NCI-H2081 treated with DMSO at 0.1 percent for 48 hours (cell line): ENCODE results near the gene BSCL2.
A peak's percentile ranks its signal among the peaks of the same experiment; 100 is the strongest.
"Not testable (repeated sequence)": the region's sequence is repeated elsewhere in the genome, so short reads cannot be mapped to it uniquely, and the experiment has no call there.

Experiments
- DNase-seq: peaks from one replicate; lab custom pipeline; 2025; lab: John Stamatoyannopoulos, UW

BSCL2 gene

DNA sequence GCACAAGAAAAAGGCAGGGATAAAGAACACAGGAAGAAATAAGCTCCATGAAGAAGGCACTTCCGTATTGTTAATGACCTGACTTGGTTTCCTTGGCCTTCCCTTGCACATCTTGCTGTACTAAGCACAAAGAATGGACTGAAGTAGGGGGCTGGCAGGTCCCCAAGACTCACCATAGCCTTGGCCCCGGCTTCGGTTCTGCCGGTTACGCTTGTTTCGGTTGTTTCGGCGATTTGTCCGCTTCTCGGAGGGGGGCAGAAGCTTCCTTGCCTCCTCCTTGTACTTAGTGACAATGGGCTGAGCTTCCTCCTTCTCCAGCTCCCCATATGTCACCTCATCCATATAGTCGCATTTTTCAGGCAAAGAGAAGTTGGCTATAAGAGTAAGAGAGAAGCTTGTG lies 9.6 kb upstream of the BSCL2 start:
- DNase-seq: no peak

DNA sequence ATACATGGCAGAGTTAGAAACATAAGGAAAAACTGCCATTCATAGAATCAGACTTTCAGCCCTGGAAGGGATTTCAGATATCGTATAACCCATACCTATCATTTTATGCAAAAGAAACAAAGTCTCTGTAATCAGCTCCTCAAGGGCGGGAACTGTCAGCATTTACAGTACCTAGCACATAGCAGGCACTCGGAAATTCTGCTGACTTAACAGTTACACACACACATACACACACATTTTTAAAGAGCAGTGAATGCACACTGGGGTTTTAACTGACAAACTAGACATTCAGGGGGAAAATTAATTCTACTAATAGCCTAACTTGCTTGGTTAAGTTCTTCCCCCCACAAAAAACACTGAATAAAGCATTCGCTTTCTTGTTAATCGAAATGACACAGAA lies 9.0 kb upstream of the BSCL2 start:
- no peak for DNase-seq

DNA sequence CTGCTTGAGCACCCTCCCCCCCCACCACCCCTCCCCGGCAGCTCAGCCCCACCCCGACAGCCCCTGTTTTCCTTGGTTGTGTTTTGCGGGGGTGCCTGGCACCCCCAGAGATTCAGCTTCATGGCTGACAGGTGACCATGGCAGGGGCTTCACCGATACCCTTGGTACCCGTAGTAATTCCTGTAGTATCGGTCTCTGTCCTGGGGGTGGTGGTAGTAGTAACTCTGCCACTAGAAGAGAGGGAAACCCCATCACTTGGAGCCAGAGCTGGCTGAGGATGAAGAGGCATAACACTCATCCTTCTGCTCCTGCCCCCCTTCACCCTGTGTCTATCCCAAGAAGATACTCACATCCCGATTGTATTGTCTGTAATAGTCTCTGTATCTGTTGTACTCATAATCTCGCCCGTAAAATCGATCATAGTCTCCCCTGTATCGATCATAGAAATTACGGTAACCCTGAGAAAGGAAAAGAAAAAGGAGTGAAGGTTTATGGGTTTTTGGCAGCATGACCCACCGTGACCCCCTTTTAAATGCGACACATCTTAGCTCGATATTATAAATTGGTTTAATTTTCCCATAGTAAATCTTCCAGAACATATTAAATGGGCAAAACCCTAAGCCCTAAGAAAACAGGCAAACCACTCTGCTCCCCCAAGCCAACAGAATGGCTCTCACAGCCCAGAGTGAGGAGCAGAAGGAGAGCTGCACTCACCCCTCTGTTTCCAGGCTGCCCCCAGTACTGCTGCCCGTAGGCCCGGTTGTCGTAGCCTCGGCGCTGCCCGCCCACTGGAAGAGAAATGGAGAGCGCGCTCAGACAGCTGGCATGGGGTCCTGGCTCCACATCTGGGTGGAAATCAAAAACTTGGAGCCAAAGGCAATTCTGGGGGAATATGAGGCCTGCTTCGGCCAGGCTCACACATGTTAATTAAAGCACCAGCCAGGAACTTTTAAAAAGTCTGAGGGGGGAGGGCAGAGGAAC lies 8.2 kb upstream of the BSCL2 start:
- DNase-seq: no peak

DNA sequence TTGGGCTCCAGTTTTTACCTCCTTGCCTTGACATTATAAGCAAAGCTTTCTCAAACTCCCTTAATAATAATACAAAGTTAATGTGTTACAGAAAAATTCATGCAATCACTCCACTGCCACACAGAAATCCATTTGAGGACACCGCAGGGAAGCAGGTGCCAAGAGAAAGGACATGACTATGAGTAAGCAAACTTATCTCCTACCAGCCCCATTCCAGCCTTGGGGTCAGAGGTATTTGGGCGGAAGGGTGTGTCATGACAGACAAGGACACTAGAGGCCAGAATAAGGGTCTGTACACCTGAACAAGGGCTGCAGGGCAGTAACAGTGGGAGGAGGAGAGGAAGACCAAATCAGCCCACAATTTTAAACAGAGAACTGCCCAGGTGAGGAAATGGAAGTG lies 6.1 kb upstream of the BSCL2 start:
- DNase-seq: no peak

DNA sequence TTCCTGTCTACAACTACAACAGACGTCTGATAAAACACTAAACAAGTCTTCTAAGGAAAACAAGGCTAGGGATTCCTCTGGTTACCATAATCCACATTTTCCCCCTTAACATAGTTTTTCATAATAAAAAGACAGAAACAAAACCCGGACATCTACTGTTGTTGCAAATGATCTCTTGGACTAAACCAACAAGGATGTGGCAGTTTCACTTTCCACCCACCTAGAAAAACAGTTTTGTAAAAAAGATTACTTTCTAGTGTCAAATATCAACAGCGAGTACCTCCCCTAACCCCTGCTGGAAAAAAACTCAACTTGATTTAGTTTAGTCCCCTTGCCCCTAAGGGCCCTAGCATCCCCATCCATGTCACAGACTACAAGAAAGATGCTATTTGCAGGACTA lies 5.6 kb upstream of the BSCL2 start:
- no peak for DNase-seq

DNA sequence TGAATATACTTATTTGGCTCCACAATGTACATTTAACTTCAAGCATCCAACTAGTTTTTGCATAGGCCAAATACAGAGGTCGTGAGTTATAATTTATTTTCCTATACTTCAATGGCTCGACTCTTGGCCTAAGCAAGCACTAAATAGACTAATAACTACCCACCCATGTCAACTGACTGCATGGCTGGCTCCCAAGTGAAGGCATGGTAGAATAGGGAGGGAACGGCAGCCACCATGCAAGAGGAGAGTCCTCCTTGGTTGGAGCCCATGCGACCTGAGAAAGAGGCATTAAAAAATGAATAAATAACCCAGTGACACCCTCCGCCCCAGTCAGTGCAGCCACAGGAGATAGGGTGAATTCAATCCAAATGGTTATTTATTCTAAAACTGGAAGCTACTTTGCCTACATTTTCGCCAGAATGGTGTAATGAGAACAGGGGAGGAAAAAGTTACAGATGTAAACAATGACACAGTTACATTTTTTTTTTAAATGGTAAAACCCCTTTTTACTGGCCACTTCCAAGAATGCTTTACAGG lies 5.1 kb upstream of the BSCL2 start:
- DNase-seq: no peak

DNA sequence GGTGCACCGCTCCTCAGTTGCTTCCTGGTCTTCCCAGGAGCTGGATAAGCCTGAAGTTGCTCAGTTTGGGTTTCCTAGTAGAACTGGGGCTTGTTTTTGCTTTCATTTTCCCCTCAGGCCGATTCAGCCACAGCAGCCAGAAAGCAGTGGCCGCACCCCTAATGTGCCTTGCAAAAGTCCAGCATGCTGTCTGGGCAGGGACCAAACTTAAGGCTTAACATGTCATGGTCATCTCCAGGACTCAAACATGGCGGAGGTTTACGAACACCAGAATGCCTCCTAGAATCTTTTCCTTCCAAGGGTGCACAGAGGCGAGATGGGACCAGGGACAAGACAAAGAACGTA lies 2.7 kb upstream of the BSCL2 start:
- DNase-seq: no peak

DNA sequence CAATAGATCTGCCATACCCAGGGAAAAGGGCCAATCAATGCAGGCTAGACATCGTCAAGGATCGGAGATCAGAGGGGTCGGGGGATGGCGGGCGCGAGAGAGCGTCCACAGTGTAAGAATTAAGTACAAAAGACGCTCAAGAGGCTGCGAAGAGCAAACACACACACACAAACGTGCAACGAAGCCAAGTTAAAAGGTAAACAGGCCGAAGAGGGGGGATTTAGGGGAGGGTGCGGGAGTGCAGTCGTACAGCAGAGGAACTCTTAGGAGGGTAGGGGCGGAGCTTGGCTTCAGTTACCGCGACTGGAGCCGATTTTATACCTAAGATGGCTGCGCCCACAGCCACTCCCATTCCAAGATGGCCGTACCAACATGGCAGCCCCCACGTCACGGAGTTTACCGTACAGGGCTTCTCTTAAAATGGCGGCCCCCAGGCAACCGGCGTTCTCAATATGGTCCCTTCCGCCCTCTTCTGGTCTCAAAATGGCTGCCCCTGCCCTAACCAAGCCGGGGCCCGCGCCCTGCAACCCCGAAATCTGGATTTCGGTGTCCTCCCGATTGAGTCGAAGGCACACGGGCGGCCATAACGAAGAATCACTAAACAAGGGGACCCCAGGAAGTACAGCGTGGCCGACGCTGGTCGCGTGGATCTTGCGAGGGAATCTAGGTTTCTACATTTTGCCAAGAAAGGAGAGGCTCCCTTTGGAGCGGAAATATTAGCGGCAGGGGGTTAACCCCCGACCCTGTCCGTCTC lies 2.2 kb upstream of the BSCL2 start:
- DNase-seq: peak; percentile 97

DNA sequence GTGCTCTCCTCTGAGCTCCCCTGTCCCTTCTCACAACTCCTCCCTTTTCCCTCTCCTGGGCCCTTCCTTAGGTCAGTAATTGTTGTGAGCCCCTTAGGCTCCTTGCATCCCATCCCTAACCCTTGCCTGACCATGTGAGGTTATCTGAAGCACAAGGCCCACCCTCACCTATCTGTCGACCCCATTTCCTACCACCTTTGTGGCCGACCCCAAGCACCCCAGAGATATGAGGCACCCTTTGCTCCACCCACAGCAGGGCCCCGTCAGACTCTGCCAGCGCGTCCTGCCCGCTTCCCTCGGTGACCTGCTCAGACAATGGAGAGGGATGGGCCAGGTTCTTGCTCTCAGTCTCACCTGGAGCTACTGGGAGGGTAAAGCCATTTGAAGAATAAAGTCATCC lies 1.6 kb upstream of the BSCL2 start:
- DNase-seq: no peak

DNA sequence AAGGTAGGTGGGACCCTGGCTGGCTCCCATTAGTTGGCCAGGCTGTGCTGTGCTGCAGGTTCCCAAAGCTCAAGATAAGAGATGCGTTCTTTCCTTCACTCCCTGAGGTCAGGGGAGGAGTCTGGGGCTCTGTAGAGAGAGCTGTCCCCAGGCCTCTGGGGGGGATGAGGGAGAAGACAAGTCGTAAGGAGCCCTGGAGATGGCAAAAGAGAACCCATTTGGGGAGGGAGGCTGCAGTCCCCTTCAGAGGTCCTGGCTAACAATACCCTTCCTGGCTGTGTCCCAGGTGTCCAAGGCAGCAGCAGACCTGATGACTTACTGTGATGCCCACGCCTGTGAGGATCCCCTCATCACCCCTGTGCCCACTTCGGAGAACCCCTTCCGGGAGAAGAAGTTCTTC lies 1.2 kb upstream of the BSCL2 start:
- no peak for DNase-seq

DNA sequence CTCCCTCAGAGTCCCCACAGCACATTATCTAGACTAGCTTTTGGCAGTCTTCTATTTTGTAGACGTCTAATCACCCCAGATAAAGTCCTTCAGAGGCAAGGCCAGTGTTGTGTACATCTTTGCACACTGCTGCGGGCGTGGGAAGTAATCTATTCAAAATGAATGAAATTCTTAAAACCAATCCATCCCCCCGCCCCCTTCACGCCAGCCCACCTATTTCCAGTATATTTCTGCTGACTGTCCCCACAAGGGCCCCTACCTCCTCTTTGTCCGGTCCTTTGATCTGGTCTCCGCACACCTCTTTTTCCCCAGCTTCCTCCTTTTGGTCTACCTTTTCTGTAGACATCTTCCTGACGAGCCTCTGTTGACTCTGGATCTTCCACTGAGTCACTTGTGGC lies 375 bp downstream of the BSCL2 start:
- DNase-seq: no peak

DNA sequence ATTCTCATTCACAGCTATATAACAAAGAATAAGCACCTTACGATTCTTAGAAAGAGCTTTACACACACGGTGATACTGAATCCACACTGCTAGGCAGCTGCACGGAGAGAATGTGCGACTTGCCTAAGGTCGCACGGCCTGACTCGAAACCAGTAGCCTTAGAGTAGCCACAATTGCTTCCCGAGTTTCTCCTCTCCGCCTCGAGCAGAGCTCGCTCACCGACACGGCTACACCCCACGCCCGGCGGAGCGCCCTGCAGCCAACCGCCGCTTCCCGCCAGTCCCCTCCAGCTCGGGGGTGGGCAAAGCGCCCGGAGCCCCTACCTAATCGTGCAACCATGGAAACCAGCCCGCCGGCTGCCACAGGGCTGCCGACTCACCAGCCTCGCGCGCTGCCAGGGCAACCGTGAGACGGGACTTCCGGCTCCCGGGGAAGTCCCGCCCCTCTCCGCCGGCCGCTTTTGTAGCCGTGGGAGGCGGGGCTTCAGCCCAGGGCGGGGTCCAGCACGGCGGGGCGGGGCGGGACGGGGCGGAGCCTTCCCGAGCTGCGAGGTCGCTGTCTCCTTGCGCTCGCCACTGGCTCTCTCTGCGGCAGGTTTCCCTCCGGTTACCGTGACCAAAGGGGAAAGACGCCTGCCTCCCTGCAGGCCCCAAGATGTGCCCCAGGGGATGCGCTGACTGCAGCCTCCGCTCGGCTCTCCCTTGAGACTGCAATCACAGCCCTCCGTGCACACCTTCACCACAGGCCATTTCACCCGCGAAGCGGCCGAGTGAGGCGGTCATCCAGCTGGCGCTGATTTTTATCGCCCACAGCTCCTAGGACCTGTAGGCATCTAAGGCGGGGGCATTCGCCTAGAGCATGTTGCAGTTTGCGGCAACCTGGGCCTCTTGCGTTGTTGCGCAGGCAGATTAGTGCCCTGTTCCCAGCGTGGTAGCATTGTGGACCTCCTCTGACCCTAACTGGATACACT lies 1.1 kb downstream of the BSCL2 start:
- DNase-seq: peak; percentile 86

DNA sequence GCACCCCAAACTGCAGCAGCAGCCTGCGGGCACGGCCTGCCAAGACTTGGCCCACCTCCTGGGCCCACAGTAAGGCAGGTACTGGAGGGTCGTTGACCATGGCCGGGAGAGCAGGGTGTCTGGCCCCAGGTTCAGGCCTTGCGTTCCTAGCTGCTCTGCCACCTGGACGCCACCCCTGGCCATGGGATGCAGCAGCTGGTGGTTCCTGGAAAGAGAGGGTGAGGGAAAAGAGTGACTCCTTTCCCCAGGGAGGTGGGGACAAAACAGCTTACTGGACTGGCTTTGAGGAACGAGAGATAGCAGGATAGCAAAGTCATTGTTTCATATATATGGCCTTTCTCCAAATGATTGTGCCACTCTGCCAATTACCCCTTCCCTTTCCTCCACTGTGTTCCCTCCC lies 1.8 kb downstream of the BSCL2 start:
- no peak for DNase-seq

DNA sequence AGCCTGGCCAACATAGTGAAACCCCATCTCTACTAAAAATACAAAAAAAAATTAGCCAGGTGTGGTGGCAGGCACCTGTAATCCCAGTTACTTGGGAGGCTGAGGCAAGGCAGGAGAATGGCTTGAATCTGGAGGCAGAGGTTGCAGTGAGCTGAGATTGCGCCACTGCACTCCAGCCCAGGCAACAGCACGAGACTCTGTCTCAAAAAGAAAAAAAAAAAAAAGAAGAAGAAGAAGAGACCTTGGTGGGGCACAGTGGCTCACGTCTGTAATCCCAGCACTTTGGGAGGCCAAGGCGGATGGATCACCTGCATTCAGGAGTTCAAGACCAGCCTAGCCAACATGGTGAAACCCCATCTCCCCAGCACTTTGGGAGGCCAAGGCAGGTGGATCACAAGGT lies 3.3 kb downstream of the BSCL2 start:
- DNase-seq: not testable (repeated sequence)

DNA sequence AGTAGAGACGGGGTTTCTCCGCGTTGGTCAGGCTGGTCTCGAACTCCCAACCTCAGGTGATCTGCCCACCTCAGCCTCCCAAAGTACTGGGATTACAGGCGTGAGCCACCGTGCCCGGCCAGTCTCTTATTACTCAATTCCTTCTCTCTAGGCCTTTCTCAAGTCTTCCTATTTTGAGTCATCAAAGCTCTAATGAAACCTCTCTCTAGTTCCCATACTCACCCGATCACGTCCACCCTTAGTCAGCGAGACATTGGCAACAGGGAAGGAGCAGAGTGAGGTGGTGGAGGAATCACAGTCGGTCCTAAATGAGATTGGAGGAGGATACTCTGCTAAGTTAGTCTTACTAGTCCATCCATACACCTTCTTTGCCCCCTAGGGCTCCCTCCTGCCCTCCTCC lies 5.0 kb downstream of the BSCL2 start:
- no peak for DNase-seq

DNA sequence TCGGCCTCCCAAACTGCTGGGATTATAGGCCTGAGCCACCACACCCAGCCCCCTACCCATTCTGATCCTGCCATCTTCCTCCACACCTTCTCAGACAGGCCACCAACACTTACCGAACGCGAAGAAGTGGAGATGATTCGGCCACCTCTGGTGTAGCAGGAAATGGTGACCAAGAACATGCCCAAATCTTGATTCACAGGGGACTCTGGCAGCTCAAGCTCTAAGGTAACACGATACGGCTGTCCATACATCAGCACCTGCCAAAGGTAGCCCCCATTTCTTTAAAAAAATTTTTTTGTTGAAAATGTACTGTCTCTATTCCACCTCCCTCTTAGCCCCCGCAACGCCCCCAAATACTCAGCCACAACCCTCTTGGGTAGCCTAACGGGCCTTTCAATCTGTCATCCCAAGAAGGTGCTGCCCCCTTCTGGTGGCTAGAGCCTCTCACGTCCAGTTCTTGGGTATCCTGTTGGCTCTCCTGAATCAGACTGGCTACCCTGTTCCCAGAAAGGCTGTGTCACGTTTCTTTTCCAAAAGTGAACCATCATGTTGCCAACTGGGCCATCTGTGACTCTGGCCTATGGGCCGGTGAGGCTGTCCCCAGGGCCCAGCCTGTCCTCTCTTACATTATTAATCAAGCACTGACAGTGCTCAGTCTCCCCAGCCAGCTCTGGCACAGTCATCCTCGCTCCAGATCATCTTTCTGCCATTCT lies 12.6 kb downstream of the BSCL2 start:
- no peak for DNase-seq

DNA sequence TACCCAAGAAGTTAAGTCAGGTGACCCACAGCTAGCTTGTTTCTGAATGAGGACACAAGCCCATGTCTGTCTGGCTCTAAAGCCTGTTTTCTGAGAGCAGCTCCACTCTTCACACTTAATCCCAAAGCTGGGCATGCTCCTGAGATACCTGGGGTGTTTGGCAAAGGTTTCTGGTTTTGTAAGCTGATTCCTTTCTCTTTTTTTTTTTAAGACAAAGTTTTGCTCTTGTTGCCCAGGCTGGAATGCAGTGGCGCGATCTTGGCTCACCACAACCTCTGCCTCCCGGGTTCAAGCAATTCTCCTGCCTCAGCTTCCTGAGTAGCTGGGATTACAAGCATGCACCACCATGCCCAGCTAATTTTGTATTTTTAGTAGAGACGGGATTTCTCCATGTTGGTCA lies 13.6 kb downstream of the BSCL2 start:
- DNase-seq: not testable (repeated sequence)

DNA sequence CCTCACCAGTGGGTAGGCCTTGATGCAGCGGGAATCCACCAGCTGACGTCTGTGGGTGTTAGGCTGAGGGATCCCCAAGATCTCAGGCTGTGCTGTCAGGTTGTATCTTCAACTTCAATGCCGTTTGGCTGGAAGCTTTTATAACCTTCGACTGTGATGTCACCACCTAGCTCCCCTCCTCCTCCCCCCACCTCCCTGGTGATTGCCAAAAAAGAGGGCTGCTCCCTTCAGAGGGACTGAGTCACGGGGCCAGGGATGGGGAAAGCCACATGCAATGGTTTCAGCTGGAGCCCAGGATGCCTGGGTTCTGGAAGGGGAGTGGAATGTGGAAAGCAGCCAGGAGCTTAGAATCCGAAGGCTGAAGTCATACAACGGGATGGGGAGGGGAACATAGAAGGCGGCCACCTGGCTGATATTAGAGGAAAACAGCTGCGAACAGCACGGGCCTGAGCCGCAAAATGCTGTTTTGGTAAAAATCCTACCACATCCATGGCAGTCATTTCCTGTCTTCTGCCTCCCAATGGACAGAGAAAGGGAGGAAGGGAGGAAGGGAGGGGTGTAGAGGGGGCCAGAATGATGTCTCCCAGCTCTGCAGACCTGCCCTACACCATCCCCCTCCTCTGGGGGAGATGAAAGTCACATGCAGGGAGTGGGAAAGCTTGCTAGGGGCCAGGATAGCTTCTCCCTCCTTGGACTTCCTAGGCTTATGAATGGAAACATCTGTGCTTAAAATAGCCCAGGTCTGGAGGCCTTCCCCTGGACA lies 17.6 kb downstream of the BSCL2 start, which contains the start of gene LRRN4CL:
LRRN4CL (minus strand) TSS at position 110 of the 763 bp plus-strand sequence. CDS start 1,022 bp downstream, outside the sequence.
- no peak for DNase-seq

DNA sequence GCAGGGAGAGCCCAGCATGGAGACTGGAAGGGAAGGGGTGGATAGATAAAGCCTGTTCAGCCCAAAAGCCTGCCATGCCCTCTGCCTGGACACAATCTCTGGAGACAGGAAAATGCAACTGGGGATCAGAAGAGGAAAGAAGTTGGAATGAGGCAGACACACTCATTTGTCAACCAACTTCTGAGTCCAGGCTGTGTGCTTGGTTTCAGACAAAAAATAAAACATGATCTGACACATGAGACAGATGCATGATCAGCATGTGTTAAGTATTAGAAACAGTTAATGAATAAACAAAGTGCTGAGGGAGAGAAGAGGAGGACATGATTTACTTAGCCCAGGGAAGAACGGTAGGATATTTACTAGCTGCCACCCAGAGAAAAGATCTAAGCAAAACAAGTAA lies 18.7 kb downstream of the BSCL2 start:
- no peak for DNase-seq
